Fibroblast of the aortic adventitia (primary cell): ENCODE measurements around the gene MYO16. TPM values are rescaled to one million over a fixed set of nuclear protein-coding genes. Genes with fewer than 3 reads are reported as not detected.

Experiments
- DNase-seq: peaks from one replicate; pipeline ENCODE4 v3.0.0-alpha.2; 2010; ENCODE audit warnings: low read depth
- H3K4me3 ChIP-seq: 2 replicates; pipeline ENCODE4 v1.5.1; 2011; ENCODE audit warnings: low read depth, mild to moderate bottlenecking, control low read depth, low read length, moderate library complexity
- CTCF ChIP-seq: IDR thresholded peaks from 2 replicates; pipeline ENCODE4 v1.5.1; 2011; ENCODE audit warnings: mild to moderate bottlenecking, low read length, control low read depth, inconsistent platforms; ENCODE audit not compliant: insufficient read depth
- total RNA-seq: library from RNA; depleted of rRNA; stranded (reverse); fragments of >200 nt; gene quantifications from 2 replicates; pipeline ENCODE4 v1.2.3, GENCODE V29; 2012; ENCODE audit warnings: low replicate concordance

The MYO16 gene
- total RNA-seq, 1 donor = under 0.01 TPM

GRCh38 chr13:108828086-108828815 is 198.8 kb downstream of the MYO16 start:
- H3K4me3 ChIP-seq = no peak overlapping the region
- no peak for TF ChIP-seq CTCF
- DNase-seq = no peak

- no peak for DNase-seq
- no peak overlapping the region for H3K4me3 ChIP-seq
- TF ChIP-seq CTCF = no peak
Measured at GRCh38 chr13:108830916-108831315, 201.5 kb downstream of the MYO16 start.

GRCh38 chr13:108833531-108833930 is 204.1 kb downstream of the MYO16 start:
- H3K4me3 ChIP-seq = no peak overlapping the region
- no peak for DNase-seq
- no peak for TF ChIP-seq CTCF

GRCh38 chr13:108834193-108834592 is 204.8 kb downstream of the MYO16 start:
- no peak for DNase-seq
- no peak for TF ChIP-seq CTCF
- H3K4me3 ChIP-seq = no peak overlapping the region

- DNase-seq = no peak
- TF ChIP-seq CTCF = no peak
- H3K4me3 ChIP-seq = no peak overlapping the region
Measured at GRCh38 chr13:108835083-108835482, 205.7 kb downstream of the MYO16 start.

GRCh38 chr13:108850691-108851090 is 221.3 kb downstream of the MYO16 start:
- TF ChIP-seq CTCF = no peak
- no peak for DNase-seq
- no peak overlapping the region for H3K4me3 ChIP-seq

- DNase-seq = no peak
- TF ChIP-seq CTCF = no peak
- H3K4me3 ChIP-seq = no peak overlapping the region
Measured at GRCh38 chr13:108851660-108852059, 222.2 kb downstream of the MYO16 start.
